ENCODE data around the gene ITGAE. TPM values are rescaled to one million over a fixed set of nuclear protein-coding genes. Genes with fewer than 3 reads are reported as not detected.

Gene ITGAE
- total and polyA plus RNA-seq, 7 donors, result 13.8 to 47.8 (median 23.6) TPM

DNA sequence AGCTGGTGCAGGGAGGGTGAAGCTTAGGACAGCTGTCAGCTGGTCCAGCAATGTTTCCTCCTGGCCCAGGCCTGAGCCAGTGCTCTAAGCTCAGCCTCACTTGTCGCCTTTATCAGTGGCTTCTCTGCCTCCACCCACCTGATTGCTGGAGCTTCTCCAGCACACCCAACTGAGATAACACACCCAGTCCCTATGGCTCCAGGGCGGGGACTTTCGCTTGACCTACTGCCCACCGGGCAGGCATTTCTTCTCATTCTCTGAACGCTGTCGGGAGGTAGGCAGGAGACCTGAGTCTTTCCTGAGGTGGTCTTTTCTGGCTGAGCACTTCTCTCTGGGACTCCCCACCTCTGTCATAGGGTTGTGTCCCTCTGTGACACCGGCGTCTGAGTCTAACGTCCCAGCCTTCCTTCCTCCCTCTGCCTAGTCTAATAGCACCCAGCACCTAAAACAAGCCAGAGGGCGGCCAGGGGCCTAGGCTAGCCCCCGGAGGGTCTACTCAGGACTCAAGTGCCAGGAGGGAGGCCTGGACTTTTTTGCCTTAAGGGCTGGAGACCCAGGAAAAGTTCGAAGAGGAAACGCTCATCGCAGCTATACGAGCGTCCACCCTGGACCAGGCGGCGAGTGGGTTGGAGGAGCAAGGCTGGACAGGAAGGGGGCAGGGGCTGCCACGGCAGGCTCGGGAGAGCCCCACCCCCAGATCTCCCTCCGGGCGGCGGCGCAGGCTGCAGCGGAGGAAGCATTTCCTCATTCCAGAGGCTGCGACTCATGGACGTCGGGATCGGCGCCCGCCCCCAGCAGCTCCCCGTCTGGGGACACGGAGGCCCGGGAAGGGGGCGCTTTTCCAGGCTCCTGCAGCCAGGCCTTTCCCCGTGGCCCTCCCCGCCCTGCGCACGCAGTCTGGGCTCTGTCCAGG lies 133.4 kb downstream of the ITGAE start:
- H3K4me3 ChIP-seq, result peak overlapping the region; percentile 97
- peaks cover 2 to 49% of the 10 kb centered on the region in 2 donors for H3K36me3 ChIP-seq (ENCODE audit: insufficient read depth in 1 of 2, low read depth in 1 of 2)
- ATAC-seq (peak; percentile 67 to 79 (median 70)), DNase-seq (peak; percentile 92 to 95)
- H3K27ac ChIP-seq, result peak overlapping the region; percentile 96
- WGBS, 3 donors, result 1 to 4% (median 2%) methylated on average over 32 to 39 of the region's 39 CpGs
- TF ChIP-seq, protein P1, sequence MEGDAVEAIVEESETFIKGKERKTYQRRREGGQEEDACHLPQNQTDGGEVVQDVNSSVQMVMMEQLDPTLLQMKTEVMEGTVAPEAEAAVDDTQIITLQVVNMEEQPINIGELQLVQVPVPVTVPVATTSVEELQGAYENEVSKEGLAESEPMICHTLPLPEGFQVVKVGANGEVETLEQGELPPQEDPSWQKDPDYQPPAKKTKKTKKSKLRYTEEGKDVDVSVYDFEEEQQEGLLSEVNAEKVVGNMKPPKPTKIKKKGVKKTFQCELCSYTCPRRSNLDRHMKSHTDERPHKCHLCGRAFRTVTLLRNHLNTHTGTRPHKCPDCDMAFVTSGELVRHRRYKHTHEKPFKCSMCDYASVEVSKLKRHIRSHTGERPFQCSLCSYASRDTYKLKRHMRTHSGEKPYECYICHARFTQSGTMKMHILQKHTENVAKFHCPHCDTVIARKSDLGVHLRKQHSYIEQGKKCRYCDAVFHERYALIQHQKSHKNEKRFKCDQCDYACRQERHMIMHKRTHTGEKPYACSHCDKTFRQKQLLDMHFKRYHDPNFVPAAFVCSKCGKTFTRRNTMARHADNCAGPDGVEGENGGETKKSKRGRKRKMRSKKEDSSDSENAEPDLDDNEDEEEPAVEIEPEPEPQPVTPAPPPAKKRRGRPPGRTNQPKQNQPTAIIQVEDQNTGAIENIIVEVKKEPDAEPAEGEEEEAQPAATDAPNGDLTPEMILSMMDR (IDR thresholded peaks at IDR 0.05), result no peak
- intact Hi-C loops (cut with DNase I), result loop anchor here in 1 of 2 donors (1.0 kb wide), 1 partner anchor 27 kb away; no protein-coding TSS in a partner anchor
- no peaks in the 10 kb centered on the region for H3K9me3 ChIP-seq
- no peaks in the 10 kb centered on the region for H3K27me3 ChIP-seq (ENCODE audit: insufficient read depth in 3 of 3, low read length in 2 of 3)
- H3K4me1 ChIP-seq, result peaks cover 35% of the 10 kb centered on the region

DNA sequence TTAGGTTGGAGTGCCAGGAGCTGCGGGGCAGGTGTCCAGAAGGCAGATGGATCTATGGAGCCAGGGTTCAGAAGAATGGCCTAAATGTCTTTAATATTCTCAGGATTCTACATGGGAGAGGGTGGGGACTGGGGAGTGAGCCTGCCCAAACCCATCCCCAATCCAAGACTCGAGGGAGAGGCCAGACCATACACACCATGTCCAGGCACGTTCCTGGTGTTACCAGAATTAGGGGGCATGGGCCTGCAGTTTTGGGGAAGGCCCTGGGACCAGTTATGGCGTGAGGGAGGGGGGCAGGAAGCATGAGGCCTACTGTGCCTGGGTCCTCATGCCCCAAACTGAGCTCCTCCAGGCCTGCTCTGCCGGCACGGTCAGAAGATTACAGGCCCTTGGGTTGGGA lies 134.5 kb downstream of the ITGAE start:
- 54 to 67% (median 58%) methylated on average over 6 of the region's 6 CpGs for WGBS, 3 donors
- TF ChIP-seq, protein P1 (IDR thresholded peaks at IDR 0.05), result no peak
- Histone ChIP-seq H3K27me3 (ENCODE audit: insufficient read depth in 3 of 3, low read length in 2 of 3) (no peaks in the 10 kb centered on the region), H3K4me3 (peak overlapping the region; percentile 97), H3K4me1 (peaks cover 35% of the 10 kb centered on the region), H3K27ac (peak overlapping the region; percentile 96), H3K9me3 (no peaks in the 10 kb centered on the region), H3K36me3 (ENCODE audit: insufficient read depth in 1 of 2, low read depth in 1 of 2) (peaks cover 2 to 53% of the 10 kb centered on the region in 2 donors)
- no peak for ATAC-seq
- intact Hi-C loops (cut with DNase I), result no loop called here
- DNase-seq, result no peak

DNA sequence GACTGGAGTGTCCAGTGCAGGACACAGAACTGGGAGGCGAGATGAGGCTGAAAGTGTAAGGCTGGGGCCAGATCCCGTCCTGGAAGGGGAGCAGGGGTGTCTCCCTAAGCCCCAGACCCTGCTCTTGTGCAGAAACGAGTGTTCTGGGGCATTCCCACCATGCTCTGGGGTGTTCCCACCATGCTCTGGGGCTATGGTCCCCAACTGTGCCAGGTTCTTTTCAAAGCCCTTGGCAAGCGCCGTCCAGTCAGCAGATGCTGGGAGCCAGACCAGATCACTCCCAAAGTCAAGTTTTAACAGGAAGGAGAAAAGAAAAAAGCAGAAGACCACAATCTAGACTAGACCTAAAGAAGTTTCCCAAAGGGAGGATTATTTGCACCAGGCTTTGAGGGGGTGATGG lies 135.2 kb downstream of the ITGAE start:
- TF ChIP-seq, protein P1 (IDR thresholded peaks at IDR 0.05), result no peak
- Histone ChIP-seq H3K27ac (peak overlapping the region; percentile 96), H3K9me3 (no peaks in the 10 kb centered on the region), H3K27me3 (ENCODE audit: insufficient read depth in 3 of 3, low read length in 2 of 3) (no peaks in the 10 kb centered on the region), H3K36me3 (ENCODE audit: insufficient read depth in 1 of 2, low read depth in 1 of 2) (peaks cover 2 to 55% of the 10 kb centered on the region in 2 donors), H3K4me1 (peaks cover 35% of the 10 kb centered on the region), H3K4me3 (no peak overlapping the region)
- 46 to 59% (median 53%) methylated on average over 5 of the region's 5 CpGs for WGBS, 3 donors
- DNase-seq, result no peak
- ATAC-seq, result no peak
- intact Hi-C loops (cut with DNase I), result no loop called here

Other genes with a start within 250 kb of the ITGAE start
- 10 to 100 TPM in 1 of 4 donors, 1 to 10 TPM in 1, under 1 TPM in 2; 0.71 to 10.1 (median 1.1) TPM for gene TRPV3, start 243.4 kb downstream of the ITGAE start, total RNA-seq
- under 1 TPM; 0.32 to 0.38 (median 0.36) TPM for gene TRPV3, start 243.4 kb downstream of the ITGAE start, polyA plus RNA-seq
- 1 to 10 TPM; 1.4 to 3.6 (median 2.7) TPM for gene TRPV1, start 191.8 kb downstream of the ITGAE start, total RNA-seq
- gene TRPV1, start 191.8 kb downstream of the ITGAE start, polyA plus RNA-seq, result 1 to 10 TPM; 1.8 to 4.8 (median 3.1) TPM
- gene SHPK, start 164.9 kb downstream of the ITGAE start, total RNA-seq, result 1 to 10 TPM; 1.7 to 3.8 (median 2.3) TPM
- 1 to 10 TPM; 2.0 to 2.5 (median 2.2) TPM for gene SHPK, start 164.9 kb downstream of the ITGAE start, polyA plus RNA-seq
- 10 to 100 TPM; 10.1 to 14.9 (median 11.0) TPM for gene CTNS, start 164.4 kb downstream of the ITGAE start, total RNA-seq
- gene CTNS, start 164.4 kb downstream of the ITGAE start, polyA plus RNA-seq, result 10 to 100 TPM in 1 of 3 donors, 1 to 10 TPM in 2; 7.3 to 32.7 (median 9.2) TPM
- gene TAX1BP3, start 132.6 kb downstream of the ITGAE start, total RNA-seq, result 10 to 100 TPM; 20.4 to 23.9 (median 22.8) TPM
- gene TAX1BP3, start 132.6 kb downstream of the ITGAE start, polyA plus RNA-seq, result 10 to 100 TPM; 30.3 to 75.7 (median 40.1) TPM
- gene EMC6, start 132.4 kb downstream of the ITGAE start, total RNA-seq, result 100 to 1,000 TPM in 1 of 4 donors, 10 to 100 TPM in 3; 91.6 to 135 (median 97.0) TPM
- 100 to 1,000 TPM; 247 to 270 (median 264) TPM for gene EMC6, start 132.4 kb downstream of the ITGAE start, polyA plus RNA-seq
- 10 to 100 TPM; 29.7 to 76.7 (median 35.7) TPM for gene P2RX5, start 105.0 kb downstream of the ITGAE start, total RNA-seq
- gene P2RX5, start 105.0 kb downstream of the ITGAE start, polyA plus RNA-seq, result 100 to 1,000 TPM in 1 of 3 donors, 10 to 100 TPM in 2; 15.5 to 138 (median 30.5) TPM
- 1 to 10 TPM in 2 of 4 donors, under 1 TPM in 2; 0.69 to 2.1 (median 0.92) TPM for gene HASPIN, start 77.3 kb downstream of the ITGAE start, total RNA-seq
- 1 to 10 TPM in 2 of 3 donors, under 1 TPM in 1; 0.15 to 2.7 (median 1.2) TPM for gene HASPIN, start 77.3 kb downstream of the ITGAE start, polyA plus RNA-seq
- gene NCBP3, start 45.1 kb upstream of the ITGAE start, total RNA-seq, result 10 to 100 TPM; 10.9 to 23.5 (median 17.7) TPM
- gene NCBP3, start 45.1 kb upstream of the ITGAE start, polyA plus RNA-seq, result 10 to 100 TPM in 1 of 3 donors, 1 to 10 TPM in 2; 9.3 to 15.1 (median 9.9) TPM
- 1 to 10 TPM in 3 of 4 donors, under 1 TPM in 1; 0.92 to 2.3 (median 1.8) TPM for gene CAMKK1, start 91.9 kb upstream of the ITGAE start, total RNA-seq
- gene CAMKK1, start 91.9 kb upstream of the ITGAE start, polyA plus RNA-seq, result 1 to 10 TPM in 2 of 3 donors, under 1 TPM in 1; 0.91 to 1.5 (median 1.3) TPM
- under 1 TPM; 0.18 to 0.94 (median 0.32) TPM for gene P2RX1, start 115.3 kb upstream of the ITGAE start, total RNA-seq
- gene P2RX1, start 115.3 kb upstream of the ITGAE start, polyA plus RNA-seq, result under 1 TPM; 0.06 to 0.13 (median 0.07) TPM
- 1 to 10 TPM; 2.9 to 3.4 (median 3.1) TPM for gene ATP2A3, start 163.2 kb upstream of the ITGAE start, total RNA-seq
- 1 to 10 TPM; 1.2 to 3.8 (median 1.7) TPM for gene ATP2A3, start 163.2 kb upstream of the ITGAE start, polyA plus RNA-seq